GM18502 (cell line): ENCODE results near the gene ZFP30.

ENCODE experiments used
- ATAC-seq: cut with Tn5 transposase; IDR thresholded peaks from one replicate; pipeline ENCODE4 v1.9.1; 2021; ENCODE audit warnings: mild to moderate bottlenecking; ENCODE audit not compliant: unreplicated experiment, poor library complexity

ZFP30 gene

DNA sequence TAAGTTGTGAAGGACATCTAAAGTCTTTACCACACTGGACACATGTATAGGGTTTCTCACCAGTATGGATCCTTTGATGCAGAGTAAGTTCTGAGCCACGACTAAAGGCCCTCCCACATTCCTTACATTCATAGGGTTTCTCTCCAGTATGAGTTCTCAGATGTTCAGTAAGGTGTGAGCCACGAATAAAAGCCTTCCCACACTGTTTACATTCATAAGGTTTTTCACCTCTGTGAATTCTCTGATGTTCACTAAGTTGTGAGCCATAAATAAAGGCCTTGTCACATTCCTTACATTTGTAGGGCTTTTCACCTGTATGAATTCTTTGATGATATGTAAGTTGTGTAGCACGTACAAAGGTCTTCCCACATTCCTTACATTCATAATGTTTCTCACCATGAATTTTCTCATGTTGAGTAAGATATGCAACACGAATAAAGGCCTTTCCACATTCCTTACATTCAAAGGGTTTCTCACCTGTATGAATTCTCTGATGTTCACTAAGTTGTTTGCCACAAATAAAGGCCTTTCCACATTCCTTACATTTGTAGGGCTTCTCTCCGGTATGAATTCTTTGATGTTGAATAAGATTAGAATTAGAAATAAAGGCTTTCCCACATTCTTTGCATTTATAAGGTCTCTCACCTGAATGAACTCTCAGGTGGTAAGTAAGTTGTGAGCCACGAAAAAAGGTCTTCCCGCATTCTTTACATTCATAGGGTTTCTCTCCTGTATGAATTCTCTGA is 90.5 kb downstream of the ZFP30 start:
- no peak for ATAC-seq
